ENCODE data around the gene TSPAN14.

GRCh38 chr10:80477813-80478212, 23.7 kb downstream of the TSPAN14 start:
- TF ChIP-seq CCDC6 (CRISPR knock-in tag; IDR thresholded peaks at IDR 0.05) (no peak), FOXA1 (IDR thresholded peaks at IDR 0.05) (no peak), FOXA1 (CRISPR knock-in tag; IDR thresholded peaks at IDR 0.05) (no peak), SUZ12 (IDR thresholded peaks at IDR 0.05; ENCODE audit: low read depth, low read length) (no peak)
